Ovary (tissue), 9 donors: ENCODE measurements around the gene ENO1. TPM values are rescaled to one million over a fixed set of nuclear protein-coding genes. Genes with fewer than 3 reads are reported as not detected.

Experiments used
- DNase-seq, 5 donors: peaks; one replicate each; pipeline ENCODE4 v3.0.0-alpha.2; 2019 to 2020
- H3K27ac ChIP-seq, 2 donors: fragments of 200-600 bp; one replicate each; pipeline versions ENCODE4 v1.5.1 to v1.8.0; 2019 to 2022
- H3K27me3 ChIP-seq: fragments of 200-600 bp; one replicate; pipeline ENCODE4 v1.8.0; 2022
- H3K36me3 ChIP-seq: fragments of 200-600 bp; sonication (generic); one replicate; pipeline ENCODE4 v1.5.1; 2019
- H3K4me1 ChIP-seq: one replicate; pipeline ENCODE4 v1.8.1; 2013; ENCODE audit warnings: mild to moderate bottlenecking, moderate library complexity; ENCODE audit not compliant: insufficient read depth
- H3K4me3 ChIP-seq: fragments of 200-600 bp; sonication (generic); one replicate; pipeline ENCODE4 v1.5.1; 2017
- H3K9me3 ChIP-seq, 2 donors: fragments of 200-600 bp in 1 of 2; sonication (generic) in 1 of 2; one replicate each; pipeline versions ENCODE4 v1.5.1 to v1.8.1; 2013 to 2019; ENCODE audit warnings: mild to moderate bottlenecking in 1 of 2, moderate library complexity in 1 of 2
- EP300 ChIP-seq: sonication (generic); formaldehyde crosslinking; IDR thresholded peaks from one replicate; pipeline ENCODE4 v1.6.1; 2017; ENCODE audit warnings: antibody characterized with exemption
- POLR2A ChIP-seq: fragments of 450-650 bp; IDR thresholded peaks from one replicate; pipeline ENCODE4 v1.6.1; 2017; ENCODE audit warnings: antibody characterized with exemption, mild to moderate bottlenecking, moderate library complexity
- WGBS, 3 donors: extraction: QIAGEN DNeasy Blood & Tissue Kit in 1 of 3; methylation state at CpG; one replicate each; pipeline versions ENCODE4 v1.1.5 to v1.1.7; 2013 to 2017; 5-methylcytosine and 5-hydroxymethylcytosine counted together
- intact Hi-C, 4 donors: fragments of 100-400 bp; cut with DNase I; formaldehyde crosslinking; loops; one replicate each; pipeline versions ENCODE4 v1.11.0 to v1.15.1; 2022 to 2023
- polyA plus RNA-seq, 2 donors: library from polyadenylated mRNA; stranded (reverse); fragments of 200-250 nt in 1 of 2; fragments of 350-450 nt in 1 of 2; fragmentation: Illumina TruSeq in 1 of 2; extraction: RNeasy Lipid Tissue Mini Kit (QIAGEN cat#74804) in 1 of 2; gene quantifications; one replicate each; pipeline ENCODE4 v1.2.3, GENCODE V29; 2013 to 2014
- total RNA-seq, 7 donors: library from RNA; depleted of rRNA in 2 of 7; stranded (reverse); fragments of >200 nt in 2 of 7; fragmentation: NEBNext Ultra II Directional in 3 of 7; extraction: Animal tissue kit (Norgen Biotek cat#: 25700) in 3 of 7; gene quantifications; one replicate each; pipeline versions ENCODE4 v1.1.0 to v1.2.4, GENCODE V29; 2016 to 2023
- TF ChIP-seq, protein P1 (sequence below), 3 donors: fragments of 450-650 bp in 2 of 3; fragments of 200-600 bp in 1 of 3; IDR thresholded peaks; one replicate each; pipeline versions ENCODE4 v1.5.1 to v1.8.0; 2016 to 2022; ENCODE audit warnings: antibody characterized with exemption in 3 of 3, mild to moderate bottlenecking in 1 of 3
- donor health status: DM: no; HTN: no; CAD: no; lungs with moderate emphysema.
- donor health status: DM: no; HTN: no; CAD: no.
- donor health status: Bipolar disorder and iron deficiency.
- donor health status: DM: yes; HTN: yes; CAD: no.
- donor health status: DM: no; HTN: no; CAD: no.
- donor health status: DM: yes; HTN: yes; CAD: no.

Gene ENO1
- total and polyA plus RNA-seq, 9 donors = 158 to 569 (median 404) TPM

DNA sequence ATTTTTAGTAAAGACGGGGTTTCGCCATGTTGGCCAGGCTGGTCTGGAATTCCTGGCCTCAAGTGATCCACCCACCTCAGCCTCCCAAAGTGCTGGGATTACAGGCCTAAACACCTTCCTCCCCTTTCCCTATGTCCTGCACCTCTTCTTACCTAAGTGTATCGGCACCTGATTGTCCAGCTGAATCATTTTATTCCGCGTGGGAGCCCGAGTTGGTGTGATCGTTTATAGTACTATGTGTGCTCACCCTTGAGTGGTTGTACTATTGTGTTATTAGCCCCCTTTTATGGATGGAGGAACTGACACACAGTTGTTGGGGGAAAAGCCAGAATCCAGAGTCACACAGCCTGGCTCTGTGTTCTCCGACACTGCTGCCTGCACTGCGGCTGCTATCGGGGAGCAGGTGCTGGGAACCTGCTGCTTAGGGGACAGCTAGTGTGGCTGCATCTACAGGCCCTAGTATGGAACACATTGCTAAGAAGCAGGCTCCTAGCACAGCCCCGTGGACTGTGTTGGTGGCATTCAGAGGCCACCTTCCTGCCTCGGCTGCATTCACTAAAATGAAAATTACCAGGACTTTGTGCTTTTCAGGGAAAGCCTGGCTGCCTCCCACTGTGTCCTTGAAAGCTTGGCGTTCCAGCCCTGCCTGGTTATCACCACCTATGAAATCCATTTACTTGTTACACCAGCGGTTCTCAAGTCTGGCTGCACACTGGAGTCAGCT, 21.6 kb downstream of the ENO1 start:
- Histone ChIP-seq H3K4me3 (no peak overlapping the region), H3K27ac (no peak overlapping the region), H3K9me3 (no peaks in the 10 kb centered on the region), H3K36me3 (no peaks in the 10 kb centered on the region), H3K27me3 (no peaks in the 10 kb centered on the region), H3K4me1 (no peaks in the 10 kb centered on the region)
- no peak for DNase-seq
- WGBS, 3 donors = 62 to 71% (median 68%) methylated on average over 14 of the region's 14 CpGs
- TF ChIP-seq EP300 = no peak
- TF ChIP-seq, protein P1, sequence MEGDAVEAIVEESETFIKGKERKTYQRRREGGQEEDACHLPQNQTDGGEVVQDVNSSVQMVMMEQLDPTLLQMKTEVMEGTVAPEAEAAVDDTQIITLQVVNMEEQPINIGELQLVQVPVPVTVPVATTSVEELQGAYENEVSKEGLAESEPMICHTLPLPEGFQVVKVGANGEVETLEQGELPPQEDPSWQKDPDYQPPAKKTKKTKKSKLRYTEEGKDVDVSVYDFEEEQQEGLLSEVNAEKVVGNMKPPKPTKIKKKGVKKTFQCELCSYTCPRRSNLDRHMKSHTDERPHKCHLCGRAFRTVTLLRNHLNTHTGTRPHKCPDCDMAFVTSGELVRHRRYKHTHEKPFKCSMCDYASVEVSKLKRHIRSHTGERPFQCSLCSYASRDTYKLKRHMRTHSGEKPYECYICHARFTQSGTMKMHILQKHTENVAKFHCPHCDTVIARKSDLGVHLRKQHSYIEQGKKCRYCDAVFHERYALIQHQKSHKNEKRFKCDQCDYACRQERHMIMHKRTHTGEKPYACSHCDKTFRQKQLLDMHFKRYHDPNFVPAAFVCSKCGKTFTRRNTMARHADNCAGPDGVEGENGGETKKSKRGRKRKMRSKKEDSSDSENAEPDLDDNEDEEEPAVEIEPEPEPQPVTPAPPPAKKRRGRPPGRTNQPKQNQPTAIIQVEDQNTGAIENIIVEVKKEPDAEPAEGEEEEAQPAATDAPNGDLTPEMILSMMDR (IDR thresholded peaks at IDR 0.05) = no peak
- no peak for TF ChIP-seq POLR2A
- intact Hi-C loops = no loop called here

DNA sequence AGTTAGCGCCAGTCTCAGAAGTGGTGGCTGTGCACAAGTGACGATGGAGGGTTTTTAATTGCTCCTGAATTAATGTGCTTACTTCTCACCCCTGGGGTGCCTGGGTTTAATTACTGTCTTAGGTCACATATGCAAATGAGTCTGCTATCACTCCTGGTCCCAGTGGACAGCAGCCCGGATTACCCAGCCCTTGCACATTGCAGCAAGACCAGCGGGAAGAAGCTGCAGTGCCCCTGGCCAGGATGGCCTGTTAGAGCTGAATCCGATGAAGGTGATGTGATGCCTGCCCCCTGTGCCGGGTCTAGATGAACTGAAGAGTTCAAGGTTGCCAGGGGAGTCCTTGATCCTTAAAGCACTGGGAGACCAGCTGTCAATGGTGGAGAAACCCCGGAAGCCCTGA, 24.2 kb downstream of the ENO1 start:
- Histone ChIP-seq H3K36me3 (no peaks in the 10 kb centered on the region), H3K4me1 (no peaks in the 10 kb centered on the region), H3K27me3 (no peaks in the 10 kb centered on the region), H3K4me3 (no peak overlapping the region), H3K9me3 (no peaks in the 10 kb centered on the region), H3K27ac (no peak overlapping the region)
- 71 to 79% (median 75%) methylated on average over 7 of the region's 7 CpGs for WGBS, 3 donors
- intact Hi-C loops = no loop called here
- TF ChIP-seq, protein P1 (IDR thresholded peaks at IDR 0.05) = no peak
- DNase-seq = no peak

DNA sequence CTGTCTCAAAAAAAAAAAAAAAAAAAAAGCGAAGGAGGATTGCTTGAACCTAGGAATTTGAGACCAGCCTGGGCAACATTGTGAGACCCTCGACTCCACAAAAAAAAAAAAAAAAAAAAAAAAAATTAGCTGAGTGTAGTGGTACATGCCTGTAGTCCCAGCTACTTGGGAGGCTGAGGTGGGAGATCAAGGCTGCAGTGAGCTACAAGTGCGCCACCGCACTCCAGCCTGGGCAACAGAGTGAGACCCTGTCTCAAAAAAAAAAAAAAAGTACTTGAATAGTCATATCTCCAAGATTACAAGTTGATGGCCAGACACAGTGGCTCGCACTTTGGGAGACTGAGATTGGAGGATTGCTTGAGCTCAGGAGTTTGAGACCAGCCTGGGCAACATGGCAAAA, 27.4 kb downstream of the ENO1 start:
- Histone ChIP-seq H3K36me3 (no peaks in the 10 kb centered on the region), H3K4me3 (no peak overlapping the region), H3K27ac (no peak overlapping the region), H3K9me3 (no peaks in the 10 kb centered on the region), H3K4me1 (no peaks in the 10 kb centered on the region), H3K27me3 (no peaks in the 10 kb centered on the region)
- DNase-seq = no peak
- 93 to 96% (median 95%) methylated on average over 5 of the region's 5 CpGs for WGBS, 3 donors
- TF ChIP-seq, protein P1 (IDR thresholded peaks at IDR 0.05) = no peak
- no peak for TF ChIP-seq EP300
- TF ChIP-seq POLR2A = no peak
- intact Hi-C loops = no loop called here

DNA sequence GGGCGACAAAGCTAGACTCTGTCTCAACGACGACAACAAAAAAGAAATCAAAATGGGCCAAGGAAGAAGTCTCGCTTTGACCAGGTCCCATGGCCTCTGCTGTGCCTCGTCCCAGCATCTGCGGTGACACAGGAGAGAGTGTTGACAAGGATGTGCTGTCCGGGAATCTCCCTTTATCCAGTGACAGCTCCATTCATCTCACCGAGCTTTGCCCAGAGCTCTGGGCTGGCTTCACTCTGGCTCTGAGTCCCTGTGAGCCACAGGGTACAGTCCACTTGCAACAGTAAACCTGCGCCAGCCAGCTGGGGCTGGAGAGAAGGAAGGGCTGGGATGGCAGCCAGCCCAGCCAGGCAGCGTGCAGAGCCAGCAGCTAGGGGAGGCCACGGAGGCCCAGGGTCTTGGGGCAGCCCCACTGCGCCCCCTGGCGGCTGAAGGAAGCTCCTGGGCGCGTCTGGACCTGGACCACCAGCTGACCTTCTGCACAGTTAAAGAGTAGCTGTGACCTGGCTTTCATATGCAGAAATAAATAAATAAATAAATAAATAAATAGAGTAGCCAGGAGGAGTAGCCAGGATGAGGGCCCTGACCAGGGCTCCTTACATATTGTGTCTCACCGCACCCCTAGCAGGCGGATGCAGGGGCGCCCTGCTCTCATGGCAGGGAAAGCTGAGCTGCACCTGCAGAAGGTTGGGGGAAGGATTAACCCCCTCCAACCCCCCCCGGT, 29.7 kb downstream of the ENO1 start:
- peaks cover 8% of the 10 kb centered on the region for H3K4me1 ChIP-seq
- 39 to 42% (median 42%) methylated on average over 18 to 19 of the region's 19 CpGs for WGBS, 3 donors
- no peaks in the 10 kb centered on the region for H3K36me3 ChIP-seq
- TF ChIP-seq EP300 (no peak), POLR2A (no peak)
- TF ChIP-seq, protein P1 (IDR thresholded peaks at IDR 0.05) = peak; percentile 69 to 90 (median 81)
- no peaks in the 10 kb centered on the region for H3K9me3 ChIP-seq
- DNase-seq = peak; percentile 87 to 95 (median 91)
- H3K27ac ChIP-seq = no peak overlapping the region
- H3K4me3 ChIP-seq = no peak overlapping the region
- no peaks in the 10 kb centered on the region for H3K27me3 ChIP-seq
- intact Hi-C loops = no loop called here
